Small intestine (tissue), 7 donors: ENCODE results near the gene WDTC1. TPM values are rescaled to one million over a fixed set of nuclear protein-coding genes. Genes with fewer than 3 reads are reported as not detected.
"Not testable (repeated sequence)": the region's sequence is repeated elsewhere in the genome, so short reads cannot be mapped to it uniquely, and the experiment has no call there.

Experiments used
- DNase-seq, 2 donors: peaks; one replicate each; pipeline versions ENCODE4 v3.0.0 to v3.0.0-alpha.2; 2013
- FAIRE-seq: peaks from 2 replicates; lab custom pipeline; 2012; peaks lifted over from hg19 to GRCh38; lab: Jason Lieb, UNC
- H3K27ac ChIP-seq, 3 donors: one replicate each; pipeline ENCODE4 v1.5.1; 2013; ENCODE audit warnings: low read length in 2 of 3, mild to moderate bottlenecking in 2 of 3, control low read depth in 1 of 3, inconsistent platforms in 1 of 3, low read depth in 1 of 3, moderate library complexity in 1 of 3
- H3K27me3 ChIP-seq, 3 donors: one replicate each; pipeline ENCODE4 v1.6.1; 2013; ENCODE audit warnings: low read length in 3 of 3, inconsistent platforms in 1 of 3; ENCODE audit not compliant: control insufficient read depth in 3 of 3, insufficient read depth in 3 of 3
- H3K36me3 ChIP-seq, 3 donors: one replicate each; pipeline ENCODE4 v1.6.1; 2013; ENCODE audit warnings: low read length in 3 of 3, inconsistent platforms in 1 of 3, low read depth in 1 of 3, mild to moderate bottlenecking in 1 of 3, moderate library complexity in 1 of 3; ENCODE audit not compliant: control insufficient read depth in 3 of 3, insufficient read depth in 2 of 3
- H3K4me1 ChIP-seq, 3 donors: one replicate each; pipeline ENCODE4 v1.6.1; 2013; ENCODE audit warnings: low read length in 2 of 3, inconsistent platforms in 1 of 3, low read depth in 1 of 3, mild to moderate bottlenecking in 1 of 3, moderate library complexity in 1 of 3; ENCODE audit not compliant: control insufficient read depth in 3 of 3, insufficient read depth in 2 of 3
- H3K4me3 ChIP-seq, 3 donors: one replicate each; pipeline ENCODE4 v1.5.1; 2013; ENCODE audit warnings: low read length in 3 of 3, control low read depth in 1 of 3, inconsistent platforms in 1 of 3, low read depth in 1 of 3, mild to moderate bottlenecking in 1 of 3, moderate library complexity in 1 of 3
- H3K9me3 ChIP-seq, 2 donors: one replicate each; pipeline ENCODE4 v1.6.1; 2013; ENCODE audit warnings: low read depth in 1 of 2, low read length in 1 of 2; ENCODE audit not compliant: control insufficient read depth in 2 of 2, insufficient read depth in 1 of 2
- WGBS, 3 donors: extraction: QIAGEN DNeasy Blood & Tissue Kit; methylation state at CpG; one replicate each; pipeline ENCODE4 v1.1.7; 2013; 5-methylcytosine and 5-hydroxymethylcytosine counted together
- polyA plus RNA-seq, 4 donors: library from polyadenylated mRNA; stranded (reverse) in 3 of 4; unstranded in 1 of 4; fragments of 200-250 nt in 3 of 4; fragments of 120-200 nt in 1 of 4; gene quantifications; one replicate each; pipeline versions ENCODE4 v1.2.1 to v1.2.3, GENCODE V29; 2013
- donor health status: healthy with polysubstance abuse.
- donor health status: control.
- donor health status: control.
- donor health status: Bipolar disorder and iron deficiency.
- donor health status: healthy.

Gene WDTC1
- polyA plus RNA-seq, 4 donors, result 14.6 to 32.9 (median 18.0) TPM

- not testable (repeated sequence) for H3K36me3 ChIP-seq, DNase-seq, H3K27ac ChIP-seq, FAIRE-seq, H3K9me3 ChIP-seq, H3K4me3 ChIP-seq, H3K27me3 ChIP-seq, H3K4me1 ChIP-seq
- 78 to 87% (median 80%) methylated on average over 11 of the region's 11 CpGs for WGBS, 3 donors
These were observed 26.1 kb upstream of the WDTC1 start for GRCh38 chr1:27208143-27208850.

- WGBS, 3 donors, result 91 to 93% (median 91%) methylated on average over 7 of the region's 7 CpGs
- no peak overlapping the region for H3K27ac ChIP-seq
- FAIRE-seq (no peak), DNase-seq (no peak)
- H3K9me3 ChIP-seq, result no peaks in the 10 kb centered on the region
- H3K4me1 ChIP-seq, result no peaks in the 10 kb centered on the region
- no peaks in the 10 kb centered on the region for H3K36me3 ChIP-seq
- no peaks in the 10 kb centered on the region for H3K27me3 ChIP-seq
- H3K4me3 ChIP-seq, result no peak overlapping the region
These were observed 18.0 kb upstream of the WDTC1 start for GRCh38 chr1:27216466-27216865.

- no peaks in the 10 kb centered on the region for H3K9me3 ChIP-seq
- H3K4me1 ChIP-seq, result no peaks in the 10 kb centered on the region
- 92 to 96% (median 92%) methylated on average over 6 of the region's 6 CpGs for WGBS, 3 donors
- no peaks in the 10 kb centered on the region for H3K36me3 ChIP-seq
- no peaks in the 10 kb centered on the region for H3K27me3 ChIP-seq
- no peak overlapping the region for H3K4me3 ChIP-seq
- DNase-seq, result no peak
- no peak for FAIRE-seq
- H3K27ac ChIP-seq, result no peak overlapping the region
These were observed 17.0 kb upstream of the WDTC1 start for GRCh38 chr1:27217401-27217800.

- Histone ChIP-seq H3K36me3 (no peaks in the 10 kb centered on the region), H3K27me3 (no peaks in the 10 kb centered on the region), H3K4me3 (no peak overlapping the region), H3K9me3 (peaks cover 0 to 3% of the 10 kb centered on the region in 2 donors), H3K4me1 (no peaks in the 10 kb centered on the region), H3K27ac (no peak overlapping the region)
- WGBS, 3 donors, result 86 to 93% (median 91%) methylated on average over 3 of the region's 3 CpGs
- FAIRE-seq (no peak), DNase-seq (no peak)
These were observed 15.7 kb upstream of the WDTC1 start for GRCh38 chr1:27218736-27219135.

DNA sequence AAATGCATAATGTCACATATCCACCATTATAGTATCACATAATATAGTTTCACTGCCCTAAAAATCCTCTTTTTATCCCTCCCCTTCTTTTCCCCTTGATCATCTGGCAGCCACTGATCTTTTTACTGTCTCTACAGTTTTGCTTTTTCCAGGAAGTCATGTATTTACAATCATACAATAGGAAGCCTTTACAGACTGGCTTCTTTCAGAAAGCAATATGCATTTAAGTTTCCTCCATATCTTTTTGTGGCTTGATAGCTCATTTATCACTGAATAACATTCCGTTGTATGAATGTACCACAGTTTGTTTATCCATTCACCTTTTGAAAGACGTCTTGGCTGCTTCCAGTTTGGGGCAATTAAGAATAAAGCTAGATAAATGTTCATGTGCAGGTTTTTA, 14.3 kb upstream of the WDTC1 start:
- Histone ChIP-seq H3K27ac (no peak overlapping the region), H3K4me3 (no peak overlapping the region), H3K36me3 (no peaks in the 10 kb centered on the region), H3K4me1 (no peaks in the 10 kb centered on the region), H3K27me3 (no peaks in the 10 kb centered on the region), H3K9me3 (peaks cover 0 to 3% of the 10 kb centered on the region in 2 donors)
- 5 to 32% (median 14%) methylated on average over 2 of the region's 2 CpGs for WGBS, 3 donors
- no peak for DNase-seq
- FAIRE-seq, result no peak

- not testable (repeated sequence) for H3K9me3 ChIP-seq, H3K27ac ChIP-seq, H3K4me3 ChIP-seq, H3K36me3 ChIP-seq, FAIRE-seq, H3K27me3 ChIP-seq, DNase-seq, H3K4me1 ChIP-seq
- WGBS, 3 donors, result 76 to 81% (median 79%) methylated on average over 2 to 5 of the region's 5 CpGs
These were observed 13.5 kb upstream of the WDTC1 start for GRCh38 chr1:27220702-27221497.

- FAIRE-seq (no peak), DNase-seq (no peak)
- no peaks in the 10 kb centered on the region for H3K36me3 ChIP-seq
- H3K9me3 ChIP-seq, result peaks cover 0 to 3% of the 10 kb centered on the region in 2 donors
- WGBS, 3 donors, result 71 to 81% (median 75%) methylated on average over 3 of the region's 3 CpGs
- no peak overlapping the region for H3K4me3 ChIP-seq
- H3K27me3 ChIP-seq, result no peaks in the 10 kb centered on the region
- H3K27ac ChIP-seq, result no peak overlapping the region
- no peaks in the 10 kb centered on the region for H3K4me1 ChIP-seq
These were observed 8.8 kb upstream of the WDTC1 start for GRCh38 chr1:27225621-27226020.

DNA sequence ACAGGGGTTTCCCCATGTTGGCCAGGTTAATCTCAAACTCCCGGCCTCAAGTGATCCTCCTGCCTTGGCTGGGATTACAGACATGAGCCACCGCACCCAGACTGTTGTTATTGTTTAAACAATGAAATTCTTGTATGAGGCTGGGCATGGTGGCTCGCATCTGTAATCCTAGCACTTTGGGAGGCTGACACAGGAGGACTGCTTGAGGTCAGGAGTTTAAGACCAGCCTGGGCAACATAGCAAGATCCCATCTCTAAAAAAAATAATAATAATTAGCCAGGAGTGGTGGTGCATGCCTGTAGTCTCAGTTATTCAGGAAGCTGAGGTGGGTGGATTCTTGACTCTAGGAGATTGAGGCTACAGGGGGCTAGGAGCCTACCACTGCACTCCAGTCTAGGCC, 6.7 kb upstream of the WDTC1 start:
- Histone ChIP-seq H3K27me3 (no peaks in the 10 kb centered on the region), H3K9me3 (peaks cover 0 to under 1% of the 10 kb centered on the region in 2 donors), H3K4me1 (no peaks in the 10 kb centered on the region), H3K4me3 (no peak overlapping the region), H3K36me3 (no peaks in the 10 kb centered on the region), H3K27ac (no peak overlapping the region)
- WGBS, 3 donors, result 79 to 87% (median 86%) methylated on average over 3 of the region's 3 CpGs
- FAIRE-seq (no peak), DNase-seq (no peak)
